ENCODE results near the gene COL13A1.

COL13A1 gene

DNA sequence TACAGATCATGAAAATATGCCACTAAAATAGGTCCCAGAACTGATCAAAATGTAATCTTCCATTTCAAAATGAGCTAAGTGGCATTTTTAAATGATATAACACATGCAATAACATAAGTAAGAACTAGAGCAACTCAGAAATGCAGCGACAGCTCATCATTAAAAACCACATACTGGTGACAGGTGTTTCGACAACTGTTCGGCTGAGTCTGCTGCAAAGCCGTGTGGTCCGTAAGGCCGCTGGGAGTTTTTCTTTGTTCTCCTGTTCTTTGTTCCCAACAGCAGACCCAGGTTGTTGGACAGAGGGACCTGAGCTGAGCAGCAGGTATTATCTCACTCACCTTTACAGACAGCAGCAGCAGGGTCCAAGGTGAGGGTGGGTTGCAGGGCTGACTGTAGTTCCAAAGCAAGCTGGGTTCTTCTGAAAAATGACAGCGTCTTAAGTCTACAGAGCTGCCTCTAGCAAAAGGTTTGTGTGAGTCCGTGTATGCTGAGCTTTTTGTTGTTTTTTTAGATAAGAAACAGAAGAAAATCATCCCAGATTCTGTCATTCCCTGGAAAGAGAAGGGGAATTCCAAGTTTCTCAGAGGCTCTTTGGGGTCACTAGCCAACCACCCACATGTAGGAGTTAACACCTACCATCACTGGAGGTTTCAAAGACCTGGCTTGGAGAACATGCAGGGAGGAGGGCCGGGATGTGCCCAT, 205.6 kb downstream of the COL13A1 start:
- Mint-ChIP-seq H3K4me3 (no peak overlapping the region), H3K9me3 (no peaks in the 10 kb centered on the region), H3K4me1 (ENCODE audit: low read depth) (no peaks in the 10 kb centered on the region), H3K27me3 (ENCODE audit: low read depth) (peaks cover 37% of the 10 kb centered on the region), H3K36me3 (ENCODE audit: low read depth) (no peaks in the 10 kb centered on the region), H3K27ac (no peak overlapping the region)

All from T-helper 1 cell treated with Interleukin-12 subunit alpha and Interleukin-12 subunit beta and Interleukin-4 antibody, amounts not matched to agents 30 μg/mL and 1 μg/mL, for 36 hours (primary cell).